Suprapubic skin (tissue), 4 donors: ENCODE measurements around the gene SRSF8.
"Not testable (repeated sequence)": the region's sequence is repeated elsewhere in the genome, so short reads cannot be mapped to it uniquely, and the experiment has no call there.

ENCODE experiments used
- POLR2A ChIP-seq, 2 donors: fragments of 450-650 bp; IDR thresholded peaks; one replicate each; pipeline ENCODE4 v1.6.1; 2017; ENCODE audit warnings: antibody characterized with exemption in 2 of 2, mild to moderate bottlenecking in 2 of 2, moderate library complexity in 2 of 2
- POLR2AphosphoS5 ChIP-seq, 3 donors: sonication (generic); formaldehyde crosslinking; IDR thresholded peaks; one replicate each; pipeline ENCODE4 v1.6.1; 2017; ENCODE audit warnings: antibody characterized with exemption in 3 of 3
- TF ChIP-seq, protein P1 (sequence below), 2 donors: fragments of 200-600 bp in 1 of 2; fragments of 450-650 bp in 1 of 2; sonication (generic) in 1 of 2; IDR thresholded peaks; one replicate each; pipeline ENCODE4 v1.5.1; 2016 to 2019; ENCODE audit warnings: antibody characterized with exemption in 2 of 2, mild to moderate bottlenecking in 1 of 2, moderate library complexity in 1 of 2

- TF ChIP-seq, protein P1, sequence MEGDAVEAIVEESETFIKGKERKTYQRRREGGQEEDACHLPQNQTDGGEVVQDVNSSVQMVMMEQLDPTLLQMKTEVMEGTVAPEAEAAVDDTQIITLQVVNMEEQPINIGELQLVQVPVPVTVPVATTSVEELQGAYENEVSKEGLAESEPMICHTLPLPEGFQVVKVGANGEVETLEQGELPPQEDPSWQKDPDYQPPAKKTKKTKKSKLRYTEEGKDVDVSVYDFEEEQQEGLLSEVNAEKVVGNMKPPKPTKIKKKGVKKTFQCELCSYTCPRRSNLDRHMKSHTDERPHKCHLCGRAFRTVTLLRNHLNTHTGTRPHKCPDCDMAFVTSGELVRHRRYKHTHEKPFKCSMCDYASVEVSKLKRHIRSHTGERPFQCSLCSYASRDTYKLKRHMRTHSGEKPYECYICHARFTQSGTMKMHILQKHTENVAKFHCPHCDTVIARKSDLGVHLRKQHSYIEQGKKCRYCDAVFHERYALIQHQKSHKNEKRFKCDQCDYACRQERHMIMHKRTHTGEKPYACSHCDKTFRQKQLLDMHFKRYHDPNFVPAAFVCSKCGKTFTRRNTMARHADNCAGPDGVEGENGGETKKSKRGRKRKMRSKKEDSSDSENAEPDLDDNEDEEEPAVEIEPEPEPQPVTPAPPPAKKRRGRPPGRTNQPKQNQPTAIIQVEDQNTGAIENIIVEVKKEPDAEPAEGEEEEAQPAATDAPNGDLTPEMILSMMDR (IDR thresholded peaks at IDR 0.05): not testable (repeated sequence)
- not testable (repeated sequence) for TF ChIP-seq POLR2AphosphoS5, POLR2A (IDR thresholded peaks at IDR 0.05)
Observed at GRCh38 chr11:95049122-95049521, 17.6 kb upstream of the SRSF8 start, which contains the start of gene KDM4F.
